Activated CD4-positive, alpha-beta T cell treated with anti-CD3 and anti-CD28 coated beads for 1 hour (primary cell): ENCODE data around the gene PARVB.

Source experiments
- DNase-seq: peaks from one replicate; pipeline ENCODE4 v3.0.0-alpha.2; 2020

The PARVB gene

DNA sequence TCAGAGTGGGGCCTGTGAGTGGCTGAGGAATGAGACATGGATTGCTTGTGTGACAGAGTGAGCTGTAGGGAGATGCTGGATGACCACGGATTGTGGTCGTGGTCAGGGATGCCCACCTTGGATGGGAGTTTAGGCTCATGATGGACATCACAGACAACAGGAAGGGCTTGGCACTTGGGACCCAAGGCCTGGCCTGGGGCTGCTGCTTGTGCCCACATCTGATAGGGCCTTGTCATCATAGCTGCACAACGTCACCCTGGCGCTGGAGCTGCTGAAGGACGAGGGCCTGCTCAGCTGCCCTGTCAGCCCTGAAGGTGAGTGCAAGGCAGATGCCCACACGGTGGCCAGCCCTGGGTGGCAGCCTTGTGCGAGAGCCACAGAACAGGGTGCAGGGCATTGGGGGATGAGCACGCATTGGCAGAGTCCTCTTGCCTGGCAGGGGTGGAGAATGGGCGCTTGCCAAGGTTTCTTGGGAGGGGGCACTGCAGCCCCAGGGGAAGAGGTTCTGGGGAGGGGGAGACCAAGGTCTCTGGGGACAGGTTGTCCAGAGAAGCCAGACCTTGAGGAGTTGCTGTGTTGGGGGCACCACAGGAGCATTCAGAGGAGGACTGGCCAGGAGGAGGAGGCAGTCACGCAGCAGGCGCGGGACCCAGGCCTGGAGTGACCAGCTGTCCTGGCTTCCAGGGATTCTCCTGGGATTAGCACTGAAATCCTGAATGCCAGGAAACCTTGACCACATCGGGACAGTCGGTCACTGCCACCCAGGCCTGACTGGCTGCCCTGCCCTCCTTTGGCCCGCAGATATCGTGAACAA, 181.6 kb downstream of the PARVB start:
- no peak for DNase-seq

- no peak for DNase-seq
Measured at GRCh38 chr22:44206330-44206645, 182.2 kb downstream of the PARVB start.

DNA sequence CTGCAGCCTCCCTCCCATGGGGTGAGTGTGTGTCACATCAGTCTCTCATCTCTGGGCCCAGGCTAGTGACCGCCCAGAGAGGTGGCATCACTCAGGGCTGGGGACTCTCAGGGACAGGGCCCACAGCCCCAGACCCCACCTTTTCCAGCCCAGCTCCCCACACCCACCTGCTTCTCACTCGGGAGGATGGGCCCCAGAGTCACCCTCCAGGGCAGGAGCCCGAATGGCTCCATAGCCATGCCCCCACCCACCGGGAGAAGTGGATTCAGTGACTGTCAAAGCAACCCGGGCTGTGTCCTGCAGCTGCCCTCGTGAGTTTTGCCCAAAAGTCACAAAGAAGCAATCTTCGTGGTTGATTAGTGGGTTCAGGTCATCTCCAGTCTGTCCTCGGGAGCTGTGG, 182.6 kb downstream of the PARVB start:
- DNase-seq, result no peak

DNA sequence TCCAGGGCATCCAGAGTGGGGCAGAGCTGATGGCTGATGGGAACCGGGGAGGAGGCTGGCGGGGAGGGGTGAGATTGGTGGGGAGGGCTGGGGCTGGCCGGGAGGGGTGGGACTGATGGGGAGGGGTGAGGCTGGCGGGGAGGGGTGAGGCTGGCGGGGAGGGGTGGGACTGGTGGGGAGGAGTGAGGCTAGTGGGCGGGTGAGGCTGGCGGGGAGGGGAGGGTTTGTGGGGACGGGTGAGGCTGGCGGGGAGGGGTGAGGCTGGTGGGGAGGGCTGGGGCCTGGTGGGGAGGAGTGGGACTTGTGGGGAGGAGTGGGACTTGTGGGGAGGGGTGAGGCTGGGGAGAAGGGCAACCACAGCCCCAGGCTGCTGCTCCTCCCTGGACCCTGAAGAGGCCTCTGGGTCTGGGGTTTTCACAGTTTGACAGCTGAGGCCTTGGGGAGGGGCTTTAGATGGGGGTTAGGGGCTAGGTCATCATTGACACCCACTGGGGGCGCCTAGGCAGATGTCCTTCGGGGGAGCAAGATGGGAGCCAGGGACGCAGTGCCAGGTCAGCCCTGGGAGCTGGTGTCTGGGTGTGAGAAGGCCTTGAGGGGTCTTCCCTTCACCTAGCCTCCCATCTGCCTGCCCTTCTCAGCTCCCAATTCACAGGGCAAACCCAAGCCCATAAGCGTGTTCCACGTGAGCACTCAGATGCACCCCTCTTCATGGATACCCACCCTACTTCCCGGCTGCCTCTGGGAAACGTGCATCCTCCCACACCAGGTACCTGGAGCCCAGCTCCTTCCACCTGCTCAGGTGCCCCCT, 183.3 kb downstream of the PARVB start:
- no peak for DNase-seq

DNA sequence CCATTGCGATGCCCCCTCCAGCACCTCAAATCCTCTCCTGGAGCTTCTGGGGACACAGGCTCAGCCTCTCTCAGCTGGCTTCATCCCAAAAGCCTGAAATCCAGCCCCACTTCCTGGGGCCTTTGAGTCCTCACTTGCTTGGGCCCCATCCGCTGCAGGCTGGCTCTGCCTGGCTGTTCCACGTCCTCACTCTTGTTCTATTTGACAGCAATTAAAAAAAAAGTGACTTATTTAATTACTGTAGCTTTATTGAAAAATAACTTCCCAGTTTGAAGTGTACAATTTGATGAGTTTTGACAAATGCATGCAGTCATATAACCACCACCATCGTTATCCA, 183.8 kb downstream of the PARVB start:
- no peak for DNase-seq

DNA sequence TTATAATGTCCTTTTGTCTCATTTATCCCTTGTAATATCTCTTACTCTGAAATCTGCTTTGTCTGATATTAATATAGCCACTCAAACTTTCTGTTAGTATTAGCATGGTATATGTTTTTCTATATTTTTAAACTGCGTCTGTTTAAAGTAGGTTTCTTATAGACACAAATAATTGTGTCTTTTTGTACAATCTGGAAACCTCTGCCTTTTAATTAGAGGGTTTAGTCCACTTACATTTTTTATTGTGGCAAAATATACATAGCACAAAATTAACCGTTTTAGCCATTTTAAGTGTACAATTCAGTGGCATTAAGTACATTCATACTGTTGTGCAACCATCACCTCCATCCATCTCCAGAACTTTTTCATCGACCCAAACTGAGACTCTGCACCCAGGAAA, 185.2 kb downstream of the PARVB start:
- DNase-seq, result no peak

DNA sequence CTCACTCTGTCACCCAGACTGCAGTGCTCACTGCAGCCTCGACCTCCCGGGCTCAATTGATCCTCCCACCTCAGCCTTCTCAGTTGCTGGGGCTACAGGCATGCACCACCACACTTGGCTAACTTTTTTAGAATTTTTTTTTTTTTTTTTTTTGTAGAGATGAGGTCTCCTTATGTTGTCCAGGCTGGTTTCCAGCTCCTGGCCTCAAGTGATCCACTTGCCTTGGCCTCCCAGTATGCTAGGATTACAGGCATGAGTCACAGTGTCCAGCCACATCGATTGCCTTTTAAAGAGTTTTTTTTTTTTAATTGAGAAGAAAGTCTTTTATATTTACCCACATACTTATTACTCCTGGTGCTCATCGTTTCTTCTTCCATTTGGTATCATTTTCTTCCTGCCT, 186.6 kb downstream of the PARVB start:
- DNase-seq, result no peak

DNA sequence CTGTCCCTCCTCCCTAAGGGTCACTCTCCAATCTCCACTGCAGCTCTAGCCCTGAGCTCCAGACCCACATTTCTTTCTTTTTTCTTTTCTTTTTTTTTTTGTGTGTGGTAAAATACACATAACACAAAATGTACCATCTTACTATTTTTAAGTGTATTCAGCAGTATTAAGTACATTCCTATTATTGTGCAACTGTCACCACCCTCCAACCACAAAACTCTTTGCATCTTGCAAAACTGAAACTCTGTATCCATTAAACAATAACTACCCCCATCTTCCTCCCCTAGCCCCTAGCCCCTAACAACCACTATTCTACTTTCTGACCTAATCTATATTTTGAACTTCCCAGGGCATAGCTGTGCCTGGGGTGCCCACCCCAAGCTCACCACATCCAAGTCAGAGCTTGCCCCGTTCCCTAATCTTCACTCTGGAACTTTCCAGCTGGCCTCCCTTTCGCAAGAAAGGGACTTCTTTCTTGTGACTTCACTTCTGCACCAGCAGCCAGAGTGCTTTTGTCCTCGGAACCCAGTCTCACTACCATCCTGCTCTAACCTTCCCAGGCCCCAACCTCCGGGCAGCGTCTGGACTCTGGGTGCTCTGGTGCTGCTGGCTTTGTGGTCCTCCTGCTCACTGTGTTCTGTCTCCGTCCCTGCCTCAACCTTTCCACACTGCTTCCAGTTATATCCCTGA, 187.3 kb downstream of the PARVB start:
- DNase-seq, result no peak

- DNase-seq, result no peak
Measured at GRCh38 chr22:44211946-44212930, 188.1 kb downstream of the PARVB start.

DNA sequence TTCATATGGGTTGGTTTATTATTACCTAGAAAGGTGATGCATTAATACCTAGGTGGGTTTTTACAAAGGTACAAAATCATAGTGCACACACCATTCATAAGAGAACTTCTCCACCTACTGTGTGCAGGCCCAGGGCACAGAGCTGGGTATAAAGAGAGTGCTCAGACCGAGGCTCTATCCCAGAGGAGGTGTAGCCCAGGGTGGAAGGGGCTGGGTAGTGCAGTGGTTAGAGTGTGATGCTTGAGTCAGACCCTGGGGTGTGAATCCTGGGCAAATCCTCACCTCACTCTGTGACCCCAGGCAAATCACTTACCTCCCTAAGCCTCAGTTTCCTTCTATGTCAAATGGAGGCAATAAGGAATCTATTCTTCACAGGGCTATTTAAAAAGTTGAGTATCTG, 188.8 kb downstream of the PARVB start:
- no peak for DNase-seq

- DNase-seq, result no peak
Measured at GRCh38 chr22:44213489-44214043, 189.5 kb downstream of the PARVB start.

- DNase-seq, result no peak
Measured at GRCh38 chr22:44214187-44214586, 190.1 kb downstream of the PARVB start.

GRCh38 chr22:44214764-44215163, 190.7 kb downstream of the PARVB start:
- no peak for DNase-seq

GRCh38 chr22:44215287-44215686, 191.2 kb downstream of the PARVB start:
- DNase-seq, result no peak

- no peak for DNase-seq
Measured at GRCh38 chr22:44217346-44217745, 193.2 kb downstream of the PARVB start.

DNA sequence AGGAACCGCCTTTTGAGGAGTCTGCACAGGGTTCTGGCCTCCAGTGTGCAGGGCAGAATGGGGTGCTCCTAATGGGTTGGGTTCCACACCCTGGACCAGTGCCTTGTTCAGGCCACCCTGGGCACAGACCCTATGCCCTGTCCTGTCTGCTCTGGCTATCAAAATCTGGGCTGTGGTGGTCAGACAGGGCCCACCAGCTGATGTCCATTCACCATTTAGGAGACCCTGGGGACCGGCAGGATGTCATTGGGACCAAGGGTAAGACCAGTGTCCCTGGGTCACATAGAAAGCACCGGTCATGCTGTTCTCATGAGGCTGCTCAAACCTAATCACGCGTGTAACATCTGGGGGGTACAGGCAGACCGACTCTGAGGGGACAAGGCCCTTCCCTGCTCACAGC, 194.0 kb downstream of the PARVB start:
- DNase-seq, result no peak

GRCh38 chr22:44219101-44219870, 195.2 kb downstream of the PARVB start:
- DNase-seq, result no peak

DNA sequence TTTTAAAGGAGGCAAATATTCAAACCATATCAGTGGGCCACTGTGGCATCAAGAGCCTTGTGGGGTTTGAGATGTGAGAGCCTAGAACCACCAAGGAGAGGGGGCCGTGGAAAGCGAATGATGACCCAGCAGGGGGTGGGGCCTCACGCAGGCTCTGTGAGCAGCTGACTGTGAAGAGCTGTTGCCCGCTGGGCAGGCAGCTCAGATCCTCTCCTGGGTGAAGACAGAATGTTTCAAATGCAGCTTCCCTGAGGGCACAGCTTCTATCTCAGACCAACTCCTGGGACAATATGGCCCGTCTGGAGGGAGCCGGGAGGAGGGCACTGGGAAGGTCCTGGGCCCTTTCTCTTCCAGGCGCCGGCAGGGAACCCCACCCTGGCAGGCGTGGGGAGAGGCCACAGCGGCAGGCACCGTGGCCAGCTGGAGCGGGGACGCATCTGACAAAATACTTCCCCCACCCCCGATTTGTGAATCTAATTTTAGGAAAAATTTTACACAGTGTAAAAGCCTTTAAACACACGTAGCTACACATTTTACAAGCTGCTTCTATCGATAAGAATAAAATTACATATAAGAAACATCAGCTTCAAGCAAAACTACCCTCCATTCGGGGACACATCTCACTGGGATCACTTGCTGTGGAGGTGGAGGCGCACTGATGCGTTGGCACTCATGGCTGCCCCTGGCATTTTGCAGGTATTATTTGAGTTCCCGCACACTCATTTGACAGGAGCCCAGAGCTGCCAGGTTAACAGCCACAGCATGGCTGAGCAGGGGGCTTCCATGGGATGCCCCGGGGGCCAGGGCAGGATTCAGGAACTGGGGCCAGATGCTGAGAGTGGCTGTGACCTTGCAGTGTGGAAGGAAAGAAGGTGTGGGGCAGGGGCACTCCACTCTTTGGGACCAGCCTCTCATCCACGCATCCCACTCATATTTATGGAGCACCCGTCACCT, 196.9 kb downstream of the PARVB start:
- DNase-seq, result no peak

- DNase-seq, result no peak
Measured at GRCh38 chr22:44221710-44222475, 197.8 kb downstream of the PARVB start.
